Smooth muscle cell (in vitro differentiated cells): Measurements from ENCODE around the gene ZNF280D. TPM values are rescaled to one million over a fixed set of nuclear protein-coding genes. Genes with fewer than 3 reads are reported as not detected.

Experiments used
- DNase-seq: peaks from one replicate; lab custom pipeline; 2025; ENCODE audit not compliant: unreplicated experiment; lab: John Stamatoyannopoulos, UW
- H2AFZ ChIP-seq: fragments of 200-600 bp; sonication (generic); 2 replicates; pipeline ENCODE4 v1.6.0; 2016; ENCODE audit warnings: antibody characterized with exemption, low read depth, mild to moderate bottlenecking
- H3F3A ChIP-seq: fragments of 200-600 bp; sonication (generic); 2 replicates; pipeline ENCODE4 v1.6.0; 2017; ENCODE audit warnings: antibody characterized with exemption, low read depth
- H3K27ac ChIP-seq: fragments of 200-600 bp; sonication (generic); 2 replicates; pipeline ENCODE4 v1.5.1; 2016; ENCODE audit warnings: low read depth, mild to moderate bottlenecking
- H3K27me3 ChIP-seq: fragments of 200-600 bp; sonication (generic); 2 replicates; pipeline ENCODE4 v1.6.1; 2016; ENCODE audit warnings: low read depth, mild to moderate bottlenecking
- H3K36me3 ChIP-seq: fragments of 200-600 bp; sonication (generic); 2 replicates; pipeline ENCODE4 v1.5.1; 2016; ENCODE audit warnings: low read depth
- H3K4me1 ChIP-seq: fragments of 200-600 bp; sonication (generic); 2 replicates; pipeline ENCODE4 v1.5.1; 2016; ENCODE audit warnings: low read depth
- H3K4me2 ChIP-seq: fragments of 200-600 bp; sonication (generic); 2 replicates; pipeline ENCODE4 v1.6.0; 2016; ENCODE audit warnings: mild to moderate bottlenecking
- H3K4me3 ChIP-seq: fragments of 200-600 bp; sonication (generic); 2 replicates; pipeline ENCODE4 v1.5.1; 2016; ENCODE audit warnings: mild to moderate bottlenecking
- H3K79me2 ChIP-seq: fragments of 200-600 bp; sonication (generic); 2 replicates; pipeline ENCODE4 v1.6.0; 2016; ENCODE audit warnings: low read depth, mild to moderate bottlenecking
- H3K9ac ChIP-seq: fragments of 200-600 bp; sonication (generic); 2 replicates; pipeline ENCODE4 v1.6.0; 2016; ENCODE audit warnings: low read depth
- H3K9me3 ChIP-seq: fragments of 200-600 bp; sonication (generic); replicated peaks from 2 replicates; pipeline ENCODE4 v1.5.1; 2016; ENCODE audit warnings: low read depth
- H4K20me1 ChIP-seq: fragments of 200-600 bp; sonication (generic); 2 replicates; pipeline ENCODE4 v1.6.0; 2016; ENCODE audit warnings: low read depth
- CTCF ChIP-seq: fragments of 200-600 bp; sonication (generic); IDR thresholded peaks from 2 replicates; pipeline ENCODE4 v1.5.1; 2017; ENCODE audit warnings: borderline replicate concordance, mild to moderate bottlenecking, antibody characterized with exemption; ENCODE audit not compliant: insufficient read depth, poor library complexity, severe bottlenecking
- WGBS: methylation state at CpG from one replicate; pipeline ENCODE4 v1.1.7; 2016; ENCODE audit warnings: low lambda C conversion rate; 5-methylcytosine and 5-hydroxymethylcytosine counted together
- polyA plus RNA-seq: library from polyadenylated mRNA; unstranded; fragments of >200 nt; fragmentation: Nextera tagmentation; extraction: Ambion mirVana; gene quantifications from 2 replicates; pipeline ENCODE4 v1.2.1, GENCODE V29; 2016
- total RNA-seq: library from RNA; depleted of rRNA; stranded (reverse); fragments of >200 nt; gene quantifications from 2 replicates; pipeline ENCODE4 v1.2.3, GENCODE V29; 2014

The ZNF280D gene
- total and polyA plus RNA-seq, 2 experiments from 2014 or later = 0.94 to 4.3 TPM

- no peaks in the 10 kb centered on the region for H3F3A ChIP-seq
- H2AFZ ChIP-seq = no peak overlapping the region
- H3K79me2 ChIP-seq = no peaks in the 10 kb centered on the region
- H3K36me3 ChIP-seq = no peaks in the 10 kb centered on the region
- no peaks in the 10 kb centered on the region for H3K4me1 ChIP-seq
- no peak overlapping the region for H3K9ac ChIP-seq
- no peak overlapping the region for H3K27ac ChIP-seq
- no peak overlapping the region for H3K4me3 ChIP-seq
- WGBS = 95% methylated on average over 2 of the region's 2 CpGs
- no peaks in the 10 kb centered on the region for H4K20me1 ChIP-seq
- H3K4me2 ChIP-seq = no peak overlapping the region
- DNase-seq = no peak
- no peak for TF ChIP-seq CTCF
- no peaks in the 10 kb centered on the region for H3K27me3 ChIP-seq
- no peaks in the 10 kb centered on the region for H3K9me3 ChIP-seq
Observed at GRCh38 chr15:56640549-56640948, 92.8 kb downstream of the ZNF280D start.

GRCh38 chr15:56640127-56640526 lies 93.2 kb downstream of the ZNF280D start:
- no peaks in the 10 kb centered on the region for H3K9me3 ChIP-seq
- no peaks in the 10 kb centered on the region for H4K20me1 ChIP-seq
- H3K4me2 ChIP-seq = no peak overlapping the region
- TF ChIP-seq CTCF = no peak
- H3F3A ChIP-seq = no peaks in the 10 kb centered on the region
- H3K4me3 ChIP-seq = no peak overlapping the region
- H3K27me3 ChIP-seq = no peaks in the 10 kb centered on the region
- no peak for DNase-seq
- no peak overlapping the region for H3K27ac ChIP-seq
- no peaks in the 10 kb centered on the region for H3K79me2 ChIP-seq
- no peaks in the 10 kb centered on the region for H3K36me3 ChIP-seq
- H3K4me1 ChIP-seq = no peaks in the 10 kb centered on the region
- no peak overlapping the region for H2AFZ ChIP-seq
- H3K9ac ChIP-seq = no peak overlapping the region

- H2AFZ ChIP-seq = no peak overlapping the region
- no peaks in the 10 kb centered on the region for H3K79me2 ChIP-seq
- H3K9ac ChIP-seq = no peak overlapping the region
- no peaks in the 10 kb centered on the region for H3K27me3 ChIP-seq
- no peak for DNase-seq
- H3K4me3 ChIP-seq = no peak overlapping the region
- H3K4me2 ChIP-seq = no peak overlapping the region
- WGBS = 86% methylated on average over 4 of the region's 4 CpGs
- TF ChIP-seq CTCF = no peak
- H4K20me1 ChIP-seq = no peaks in the 10 kb centered on the region
- H3K9me3 ChIP-seq = no peaks in the 10 kb centered on the region
- no peaks in the 10 kb centered on the region for H3K4me1 ChIP-seq
- H3F3A ChIP-seq = no peaks in the 10 kb centered on the region
- H3K27ac ChIP-seq = no peak overlapping the region
- H3K36me3 ChIP-seq = no peaks in the 10 kb centered on the region
Observed at GRCh38 chr15:56639631-56640030, 93.7 kb downstream of the ZNF280D start.

- H3K4me1 ChIP-seq = no peaks in the 10 kb centered on the region
- 82% methylated on average over 3 of the region's 3 CpGs for WGBS
- H2AFZ ChIP-seq = no peak overlapping the region
- no peaks in the 10 kb centered on the region for H3K9me3 ChIP-seq
- no peak overlapping the region for H3K9ac ChIP-seq
- H4K20me1 ChIP-seq = no peaks in the 10 kb centered on the region
- DNase-seq = no peak
- no peaks in the 10 kb centered on the region for H3K27me3 ChIP-seq
- no peaks in the 10 kb centered on the region for H3K79me2 ChIP-seq
- no peak overlapping the region for H3K4me2 ChIP-seq
- H3K36me3 ChIP-seq = no peaks in the 10 kb centered on the region
- no peak for TF ChIP-seq CTCF
- H3K4me3 ChIP-seq = no peak overlapping the region
- no peak overlapping the region for H3K27ac ChIP-seq
- H3F3A ChIP-seq = no peaks in the 10 kb centered on the region
Observed at GRCh38 chr15:56631765-56632164, 101.5 kb downstream of the ZNF280D start.
